Stimulated activated naive CD8-positive, alpha-beta T cell treated with anti-CD3 and anti-CD28 coated beads, Interleukin-15, Interleukin-2, amounts not matched to agents 100 ng/mL and 50 ng/mL, for 24 hours (primary cell): ENCODE measurements around the gene RANBP3L.
"Not testable (repeated sequence)": the region's sequence is repeated elsewhere in the genome, so short reads cannot be mapped to it uniquely, and the experiment has no call there.

Experiments
- H3K27ac Mint-ChIP-seq: one replicate; pipeline ENCODE4 v1.8.0; 2021; ENCODE audit warnings: mild to moderate bottlenecking, mixed read lengths
- H3K27me3 Mint-ChIP-seq: one replicate; pipeline ENCODE4 v1.8.0; 2021; ENCODE audit warnings: mixed read lengths
- H3K36me3 Mint-ChIP-seq: one replicate; pipeline ENCODE4 v1.8.0; 2021; ENCODE audit warnings: low read depth, mixed read lengths
- H3K4me1 Mint-ChIP-seq: one replicate; pipeline ENCODE4 v1.8.0; 2021; ENCODE audit warnings: low read depth, mixed read lengths
- H3K4me3 Mint-ChIP-seq: one replicate; pipeline ENCODE4 v1.8.0; 2021; ENCODE audit warnings: mild to moderate bottlenecking, mixed read lengths
- H3K9me3 Mint-ChIP-seq: one replicate; pipeline ENCODE4 v1.8.0; 2021; ENCODE audit warnings: mixed read lengths

The RANBP3L gene

DNA sequence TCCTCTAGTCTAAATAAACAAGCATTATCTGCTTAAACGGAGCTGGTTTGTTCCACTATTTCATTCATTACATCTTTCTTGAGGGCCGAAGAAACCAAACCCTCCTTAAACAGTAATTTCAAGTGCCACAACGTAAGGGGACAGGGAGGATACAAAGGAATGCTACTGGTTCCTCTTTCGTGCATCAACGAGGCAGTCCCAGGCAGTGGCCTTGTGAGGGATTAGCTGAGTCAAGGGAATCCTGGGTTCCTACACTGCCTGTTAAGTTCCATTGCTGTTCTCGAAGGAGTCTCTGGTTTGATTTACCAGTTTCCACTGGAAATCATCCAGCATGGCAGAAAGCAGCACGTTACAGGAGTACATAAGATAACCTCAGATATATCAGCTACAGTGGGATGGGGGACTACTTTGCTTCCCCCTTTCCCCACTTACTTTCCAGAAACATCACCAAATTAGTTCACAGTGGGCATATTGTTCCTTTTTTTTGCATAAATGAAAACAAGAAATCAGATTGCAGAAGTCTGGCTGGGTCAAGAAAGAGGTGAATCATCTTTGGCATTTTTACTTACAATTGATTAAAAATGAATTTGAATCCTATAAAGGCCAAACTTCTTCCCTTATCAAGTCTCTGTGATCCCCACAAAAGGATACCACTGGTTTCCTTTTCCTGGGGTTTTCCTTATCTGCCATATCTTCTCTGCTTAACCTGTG lies 2.5 kb upstream of the RANBP3L start:
- Mint-ChIP-seq H3K9me3 (no peaks in the 10 kb centered on the region), H3K27ac (no peak overlapping the region), H3K27me3 (peaks cover 7% of the 10 kb centered on the region), H3K36me3 (no peaks in the 10 kb centered on the region), H3K4me3 (no peak overlapping the region), H3K4me1 (peaks cover 18% of the 10 kb centered on the region)

DNA sequence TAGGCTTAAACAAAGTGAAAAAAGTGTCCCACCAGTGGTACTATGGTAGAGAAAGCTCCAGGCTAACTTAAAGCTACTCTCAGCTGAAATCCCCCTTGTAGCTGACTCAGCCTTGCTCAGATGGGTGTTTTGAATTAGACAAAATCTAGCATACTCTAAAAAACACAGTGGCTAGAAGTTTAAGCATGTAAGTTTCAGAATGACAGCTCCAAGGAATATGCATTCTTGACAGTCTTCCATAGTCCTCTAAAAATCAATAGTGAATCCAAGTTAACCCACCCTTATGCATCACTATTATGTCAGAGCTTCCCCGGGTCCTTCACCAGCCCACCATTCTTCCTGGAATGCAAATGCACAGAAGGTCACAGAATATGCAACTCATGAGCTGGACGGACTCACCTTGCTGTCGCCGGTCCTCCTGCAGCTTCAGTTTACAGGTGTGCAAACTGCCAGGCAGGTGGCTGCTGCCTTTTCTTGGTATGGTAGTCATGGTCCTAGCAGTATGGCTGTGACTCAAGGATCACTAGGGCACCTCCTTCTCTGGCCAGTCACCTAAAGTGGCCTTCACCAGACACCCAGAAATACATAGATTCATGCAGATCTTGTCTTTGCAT lies 668 bp downstream of the RANBP3L start:
- H3K9me3 Mint-ChIP-seq = no peaks in the 10 kb centered on the region
- H3K27ac Mint-ChIP-seq = no peak overlapping the region
- no peaks in the 10 kb centered on the region for H3K36me3 Mint-ChIP-seq
- peaks cover 18% of the 10 kb centered on the region for H3K4me1 Mint-ChIP-seq
- no peak overlapping the region for H3K4me3 Mint-ChIP-seq
- peaks cover 18% of the 10 kb centered on the region for H3K27me3 Mint-ChIP-seq

DNA sequence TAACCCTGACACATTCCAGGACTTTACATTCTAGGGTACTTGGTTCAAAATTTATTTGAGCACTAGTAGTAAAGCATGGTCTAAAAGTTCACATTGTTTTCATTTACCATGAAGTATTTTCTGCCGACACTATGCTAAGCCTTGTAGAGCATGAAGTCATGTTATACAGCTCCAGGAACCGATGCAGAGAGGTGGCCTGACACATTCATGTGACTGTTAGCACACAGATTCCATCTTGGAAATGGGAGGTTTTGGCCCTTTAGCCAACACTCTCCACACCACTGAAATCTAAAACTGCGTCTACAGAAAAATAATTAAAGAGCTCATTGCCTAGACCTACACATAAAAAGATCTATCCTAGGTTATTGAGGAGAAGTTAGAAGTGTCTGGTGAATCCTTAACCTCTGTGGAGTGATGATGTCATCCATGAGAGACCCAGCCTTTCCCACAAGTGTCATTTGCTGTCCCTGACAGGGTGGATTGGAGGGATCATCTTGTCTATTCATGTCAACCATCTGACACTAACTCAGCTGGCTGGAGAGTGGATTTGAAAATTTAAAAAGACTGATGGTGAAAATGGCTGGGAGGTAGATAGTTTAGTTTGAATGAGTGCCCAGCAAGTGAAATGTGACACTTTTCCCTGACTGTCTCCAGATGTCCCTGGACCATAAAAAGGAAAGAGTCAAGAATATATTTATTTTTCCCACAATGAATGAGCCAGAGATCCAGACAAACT lies 1.3 kb downstream of the RANBP3L start:
- H3K9me3 Mint-ChIP-seq = no peaks in the 10 kb centered on the region
- no peaks in the 10 kb centered on the region for H3K36me3 Mint-ChIP-seq
- no peak overlapping the region for H3K27ac Mint-ChIP-seq
- peaks cover 20% of the 10 kb centered on the region for H3K27me3 Mint-ChIP-seq
- H3K4me3 Mint-ChIP-seq = no peak overlapping the region
- H3K4me1 Mint-ChIP-seq = peaks cover 18% of the 10 kb centered on the region

DNA sequence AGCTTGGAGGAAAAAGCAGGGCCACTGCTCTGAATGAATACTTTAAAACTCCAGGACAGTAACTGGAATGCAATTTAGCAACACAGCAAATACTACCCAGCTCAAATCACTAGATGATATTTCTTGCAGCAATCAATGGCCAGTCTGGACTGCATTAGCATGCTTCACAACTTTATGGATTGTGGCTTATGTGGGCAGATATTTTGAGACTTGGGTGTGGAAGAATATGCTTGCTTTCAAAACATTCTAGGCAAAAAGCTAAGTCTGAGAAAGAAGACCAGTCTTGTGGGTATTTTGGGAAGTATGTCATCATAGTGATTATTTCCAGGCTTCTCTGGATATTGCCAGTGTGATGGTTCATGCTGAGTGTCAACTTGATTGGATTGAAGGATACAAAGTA lies 3.1 kb downstream of the RANBP3L start:
- Mint-ChIP-seq H3K4me1 (peaks cover 18% of the 10 kb centered on the region), H3K9me3 (no peaks in the 10 kb centered on the region), H3K36me3 (no peaks in the 10 kb centered on the region), H3K27ac (no peak overlapping the region), H3K4me3 (no peak overlapping the region), H3K27me3 (peaks cover 24% of the 10 kb centered on the region)

DNA sequence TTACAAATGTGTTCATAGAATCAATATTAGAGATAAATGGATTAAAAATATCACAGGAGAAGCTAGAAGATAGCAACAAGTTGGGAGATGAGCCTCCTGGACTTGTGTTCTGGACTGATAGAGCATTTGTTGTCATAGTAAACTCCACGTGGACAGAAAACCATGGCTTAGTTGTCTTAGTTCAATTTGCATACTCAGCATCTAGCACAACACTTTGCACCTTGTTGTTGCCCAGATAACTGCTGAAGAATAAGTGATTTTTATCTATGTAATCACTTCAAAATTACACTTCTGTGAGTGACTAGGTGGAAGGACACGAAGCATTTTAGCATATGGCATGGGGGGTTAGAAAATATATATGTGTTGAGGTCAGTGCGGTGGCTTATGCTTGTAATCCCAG lies 4.0 kb downstream of the RANBP3L start:
- H3K9me3 Mint-ChIP-seq = no peaks in the 10 kb centered on the region
- H3K4me3 Mint-ChIP-seq = no peak overlapping the region
- no peak overlapping the region for H3K27ac Mint-ChIP-seq
- peaks cover 18% of the 10 kb centered on the region for H3K4me1 Mint-ChIP-seq
- H3K27me3 Mint-ChIP-seq = peaks cover 22% of the 10 kb centered on the region
- no peaks in the 10 kb centered on the region for H3K36me3 Mint-ChIP-seq

DNA sequence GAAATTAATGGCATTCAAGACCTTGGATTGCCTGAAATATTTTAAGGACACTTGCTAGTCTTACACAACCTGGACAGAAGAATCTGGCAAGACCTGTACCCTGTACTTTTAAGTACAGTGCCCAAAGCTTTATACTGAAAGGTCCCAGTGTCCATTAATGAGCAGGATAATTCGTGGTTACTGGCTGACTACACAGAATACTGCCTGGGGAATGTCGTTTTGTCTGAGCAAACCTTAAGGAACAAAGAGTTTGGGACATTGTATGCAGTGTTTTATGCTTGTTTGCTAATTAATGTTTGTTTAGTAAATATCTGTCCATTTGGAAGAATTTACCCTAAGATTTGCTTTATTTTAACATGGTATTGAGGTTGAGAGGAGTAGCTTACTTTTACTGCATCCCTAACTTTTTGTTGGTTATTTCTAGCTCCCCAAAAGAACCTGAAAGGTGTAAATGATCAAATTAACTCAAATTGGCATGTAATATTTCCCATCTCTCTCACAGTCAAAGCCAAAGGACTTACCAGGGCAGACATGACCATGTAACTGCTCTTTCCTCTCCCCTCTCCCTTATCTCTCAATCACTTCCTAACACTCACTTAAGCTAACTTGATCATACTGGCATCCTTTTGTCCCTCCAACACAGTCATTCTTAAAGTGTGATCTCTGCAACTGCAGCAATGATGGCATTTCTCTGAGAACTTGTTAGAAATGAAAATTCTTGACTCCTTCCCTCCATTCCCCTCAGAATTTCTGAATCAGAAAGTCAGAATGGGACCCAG lies 15.7 kb downstream of the RANBP3L start:
- no peak overlapping the region for H3K27ac Mint-ChIP-seq
- peaks cover 2% of the 10 kb centered on the region for H3K9me3 Mint-ChIP-seq
- peaks cover 5% of the 10 kb centered on the region for H3K27me3 Mint-ChIP-seq
- no peaks in the 10 kb centered on the region for H3K4me1 Mint-ChIP-seq
- no peaks in the 10 kb centered on the region for H3K36me3 Mint-ChIP-seq
- no peak overlapping the region for H3K4me3 Mint-ChIP-seq

DNA sequence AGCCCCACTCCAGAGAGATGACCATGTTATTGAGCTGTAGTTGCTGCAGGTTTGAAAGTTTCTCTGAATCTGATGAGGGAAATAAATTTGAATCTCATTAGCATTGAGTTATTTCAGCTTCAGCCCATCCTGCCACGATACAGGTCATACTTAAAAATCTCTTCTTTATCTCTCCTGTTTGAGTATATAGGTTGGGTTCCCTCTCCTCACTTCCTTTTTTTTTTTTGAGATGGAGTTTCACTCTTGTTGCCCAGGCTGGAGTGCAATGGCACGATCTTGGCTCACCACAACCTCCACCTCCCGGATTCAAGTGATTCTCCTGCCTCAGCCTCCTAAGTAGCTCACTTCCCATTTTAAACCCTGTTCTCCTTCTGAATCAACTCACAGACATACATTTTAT lies 17.9 kb downstream of the RANBP3L start:
- not testable (repeated sequence) for H3K27me3 Mint-ChIP-seq, H3K9me3 Mint-ChIP-seq, H3K4me1 Mint-ChIP-seq, H3K36me3 Mint-ChIP-seq, H3K4me3 Mint-ChIP-seq, H3K27ac Mint-ChIP-seq

DNA sequence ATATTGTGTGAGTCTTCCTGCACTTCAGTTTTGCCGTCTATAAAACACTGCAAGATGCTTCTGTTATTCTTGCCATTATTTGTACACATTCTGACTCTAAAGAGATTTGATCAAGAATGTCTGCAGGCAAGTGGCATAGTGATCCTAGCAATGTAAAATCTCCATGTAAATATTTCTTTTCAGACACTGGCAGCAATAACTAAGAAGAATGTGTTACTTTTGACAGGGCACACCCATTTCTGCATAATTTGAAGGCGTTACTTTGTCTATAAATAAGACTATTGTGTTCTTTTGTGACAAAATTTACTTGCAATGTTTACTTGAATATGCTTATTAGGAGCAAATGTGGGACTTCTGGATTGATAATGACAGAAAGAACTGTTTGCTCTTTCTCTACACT lies 20.1 kb downstream of the RANBP3L start:
- Mint-ChIP-seq H3K27ac (no peak overlapping the region), H3K4me1 (peaks cover 4% of the 10 kb centered on the region), H3K36me3 (no peaks in the 10 kb centered on the region), H3K4me3 (no peak overlapping the region), H3K9me3 (peaks cover 3% of the 10 kb centered on the region), H3K27me3 (peaks cover 5% of the 10 kb centered on the region)

DNA sequence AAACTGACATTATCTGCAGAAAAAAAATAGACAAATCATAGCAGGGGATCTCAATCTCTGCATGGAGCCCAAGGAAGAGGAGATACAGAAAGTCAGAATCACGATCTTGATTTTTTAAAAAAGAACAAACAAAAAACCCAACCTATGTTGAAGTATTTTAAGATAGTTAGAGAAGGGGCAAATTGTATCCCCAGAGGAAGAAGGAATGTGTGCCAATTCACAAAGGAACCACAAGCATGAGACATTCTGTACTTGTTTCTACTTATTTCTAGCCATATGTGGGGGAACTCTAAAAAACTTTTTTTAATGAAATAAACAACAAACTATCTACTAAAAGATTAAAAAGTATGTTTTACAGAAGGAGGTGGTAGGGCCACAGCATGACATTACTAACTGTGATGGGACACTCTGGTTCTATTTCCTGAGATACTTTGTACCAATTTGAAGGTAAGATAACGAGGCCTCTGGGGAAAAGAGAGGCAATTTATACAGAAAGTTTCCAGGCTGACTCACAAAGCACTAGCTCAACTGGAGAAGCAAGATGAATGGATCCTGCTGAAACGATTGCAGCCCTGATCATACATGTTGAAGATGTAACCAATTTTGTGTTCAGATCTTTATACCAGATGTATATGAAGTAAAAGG lies 22.5 kb downstream of the RANBP3L start:
- Mint-ChIP-seq H3K4me3 (no peak overlapping the region), H3K36me3 (no peaks in the 10 kb centered on the region), H3K27me3 (peaks cover 13% of the 10 kb centered on the region), H3K4me1 (peaks cover 4% of the 10 kb centered on the region), H3K9me3 (peaks cover 3% of the 10 kb centered on the region), H3K27ac (no peak overlapping the region)

DNA sequence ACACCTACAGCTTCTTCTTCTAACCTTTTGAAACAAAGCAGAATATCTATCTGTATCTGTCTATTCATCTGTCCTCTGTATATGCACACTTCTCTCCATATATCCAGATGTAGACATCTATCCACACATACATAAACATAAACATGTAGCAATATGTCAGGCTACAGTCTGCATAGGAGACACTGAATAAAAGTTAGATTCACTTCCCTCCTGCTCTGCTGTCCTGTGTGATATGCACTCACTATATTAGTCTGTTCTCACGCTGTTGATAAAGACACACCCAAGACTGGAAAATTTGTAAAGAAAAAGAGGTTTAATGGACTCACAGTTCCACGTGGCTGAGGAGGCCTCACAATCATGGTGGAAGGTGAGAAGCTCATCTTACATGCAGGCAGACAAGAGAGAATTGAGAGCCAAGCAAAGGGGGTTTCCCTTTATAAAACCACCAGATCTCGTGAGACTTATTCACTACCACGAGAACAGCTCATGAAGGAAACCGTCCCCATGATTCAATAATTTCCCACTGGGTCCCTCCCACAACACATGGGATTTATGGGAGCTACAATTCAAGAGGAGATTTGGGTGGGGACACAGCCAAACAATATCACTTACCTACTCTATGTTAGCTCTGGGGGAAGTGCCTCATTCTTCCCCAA lies 24.1 kb downstream of the RANBP3L start:
- no peak overlapping the region for H3K27ac Mint-ChIP-seq
- peaks cover 3% of the 10 kb centered on the region for H3K9me3 Mint-ChIP-seq
- peaks cover 9% of the 10 kb centered on the region for H3K27me3 Mint-ChIP-seq
- H3K36me3 Mint-ChIP-seq = no peaks in the 10 kb centered on the region
- H3K4me3 Mint-ChIP-seq = no peak overlapping the region
- H3K4me1 Mint-ChIP-seq = peaks cover 4% of the 10 kb centered on the region

DNA sequence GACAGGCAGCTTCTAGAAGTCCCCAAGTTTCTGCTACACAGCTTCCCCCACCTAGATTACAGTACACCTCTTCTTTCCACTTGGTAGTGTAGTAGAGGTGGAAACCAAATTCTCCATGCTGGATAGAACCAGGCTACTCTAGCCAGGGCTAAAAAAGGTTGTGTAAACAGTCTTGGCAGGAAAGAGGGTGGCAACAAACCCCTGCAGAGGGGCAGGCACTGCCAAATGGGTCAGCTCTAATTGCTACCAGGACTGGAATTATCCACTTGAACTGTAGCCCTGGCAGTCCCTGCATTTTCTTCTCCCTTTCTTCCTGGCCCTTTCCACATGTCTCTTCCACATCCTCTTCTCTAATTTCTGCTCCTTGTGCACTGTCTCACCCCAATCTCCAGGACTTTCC lies 24.8 kb downstream of the RANBP3L start:
- H3K27me3 Mint-ChIP-seq = peaks cover 9% of the 10 kb centered on the region
- H3K4me1 Mint-ChIP-seq = peaks cover 4% of the 10 kb centered on the region
- no peaks in the 10 kb centered on the region for H3K36me3 Mint-ChIP-seq
- H3K4me3 Mint-ChIP-seq = no peak overlapping the region
- H3K9me3 Mint-ChIP-seq = peaks cover 3% of the 10 kb centered on the region
- H3K27ac Mint-ChIP-seq = no peak overlapping the region

DNA sequence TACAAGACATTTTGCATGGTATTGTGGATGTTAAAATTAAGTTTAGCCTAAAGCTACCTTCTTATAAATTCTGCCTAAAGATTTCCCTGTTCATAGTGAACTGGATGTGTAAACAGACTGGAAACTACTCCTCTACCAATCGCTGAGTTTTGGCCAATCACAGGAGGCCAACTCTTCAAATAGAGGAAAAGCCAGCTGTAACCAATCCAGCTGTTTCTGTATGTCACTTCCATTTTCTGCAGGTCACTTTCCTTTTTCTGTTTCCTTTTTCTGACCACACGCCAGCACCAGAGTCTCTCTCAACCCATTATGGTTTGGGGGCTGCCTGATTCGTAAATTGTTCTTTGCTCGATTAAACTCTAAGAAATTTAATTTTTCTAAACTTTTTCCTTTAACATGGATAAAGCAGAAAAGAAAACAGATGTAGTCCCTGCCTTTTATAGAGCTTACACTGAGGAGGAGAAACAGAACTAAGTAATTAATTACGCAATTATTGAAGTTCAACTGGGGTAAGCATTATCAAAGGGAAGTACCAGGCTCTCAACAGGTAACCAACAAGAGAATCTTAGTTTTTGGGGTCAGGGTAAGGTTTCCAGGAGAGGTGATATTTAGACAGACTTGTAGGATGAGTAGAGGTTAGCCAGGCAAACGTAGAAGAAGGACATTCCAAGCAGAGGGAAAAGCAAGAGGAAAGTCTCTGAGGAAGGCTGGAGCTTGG lies 27.7 kb downstream of the RANBP3L start:
- no peak overlapping the region for H3K27ac Mint-ChIP-seq
- H3K4me3 Mint-ChIP-seq = no peak overlapping the region
- H3K27me3 Mint-ChIP-seq = peaks cover 13% of the 10 kb centered on the region
- H3K4me1 Mint-ChIP-seq = peaks cover 4% of the 10 kb centered on the region
- H3K9me3 Mint-ChIP-seq = peaks cover 3% of the 10 kb centered on the region
- no peaks in the 10 kb centered on the region for H3K36me3 Mint-ChIP-seq

DNA sequence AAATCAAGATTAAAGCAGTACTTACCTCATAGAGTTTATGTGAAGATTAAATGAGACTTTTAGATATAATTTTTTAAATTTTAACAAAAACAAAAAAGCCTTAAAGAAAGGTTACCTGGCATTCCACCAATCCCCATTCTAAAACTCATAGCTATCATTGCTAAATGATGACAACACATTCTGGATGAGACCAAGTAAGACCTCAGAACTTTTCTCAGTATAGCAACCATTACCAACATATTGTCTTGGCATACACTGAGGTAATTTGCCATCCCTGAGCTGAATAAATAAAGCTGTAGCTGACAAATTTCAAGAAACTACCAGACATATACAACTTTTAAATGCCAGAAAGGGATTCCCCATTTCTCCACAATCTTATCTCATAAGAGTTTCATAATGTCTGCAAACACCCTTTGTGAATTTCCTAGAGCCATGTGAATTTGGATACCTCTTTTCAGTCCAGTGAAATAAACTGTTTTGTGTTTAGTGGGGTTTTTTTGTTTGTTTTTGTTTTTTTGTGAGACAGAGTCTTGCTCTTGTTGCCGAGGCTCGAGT lies 29.5 kb downstream of the RANBP3L start:
- H3K27ac Mint-ChIP-seq = no peak overlapping the region
- no peaks in the 10 kb centered on the region for H3K4me1 Mint-ChIP-seq
- no peaks in the 10 kb centered on the region for H3K9me3 Mint-ChIP-seq
- no peak overlapping the region for H3K4me3 Mint-ChIP-seq
- H3K27me3 Mint-ChIP-seq = peaks cover 16% of the 10 kb centered on the region
- no peaks in the 10 kb centered on the region for H3K36me3 Mint-ChIP-seq
